Panc1 (cell line): Measurements from ENCODE around the gene FRK. TPM values are rescaled to one million over a fixed set of nuclear protein-coding genes. Genes with fewer than 3 reads are reported as not detected.

ENCODE experiments used
- ATAC-seq: fragments of 200-7000 bp; cut with Tn5 transposase; 2 replicates; pipeline ENCODE4 v1.9.1; 2020; ENCODE audit warnings: mild to moderate bottlenecking, moderate library complexity
- BruUV-seq: library from RNA; stranded (reverse); fragments of 400-500 nt; replicated peaks from 2 replicates; lab custom pipeline; 2021; lab: Mats Ljungman, UMichigan
- CTCF ChIA-PET: fragments of 300-600 bp; sonication (Branson Sonifier 250); formaldehyde crosslinking; loops from one replicate; lab custom pipeline; 2022; ENCODE audit warnings: antibody characterized with exemption; lab: Charles Lee
- POLR2A ChIA-PET: fragments of 300-600 bp; sonication (Branson Sonifier 250); formaldehyde crosslinking; loops from one replicate; lab custom pipeline; 2022; ENCODE audit warnings: antibody characterized with exemption; lab: Charles Lee
- DNase-seq: peaks from one replicate; pipeline ENCODE4 v3.0.0-alpha.2; 2010; ENCODE audit warnings: low read depth, low spot score
- H3K27ac ChIP-seq: 2 replicates; pipeline ENCODE4 v1.5.1; 2011; ENCODE audit warnings: mild to moderate bottlenecking, low read length, inconsistent platforms
- H3K27me3 ChIP-seq: fragments of 200-500 bp; sonication (Bioruptor generic); 2 replicates; pipeline ENCODE4 v1.6.0; 2014; ENCODE audit warnings: low read length, inconsistent platforms; ENCODE audit not compliant: control insufficient read depth, insufficient read depth
- H3K36me3 ChIP-seq: fragments of 200-500 bp; sonication (Bioruptor generic); 2 replicates; pipeline ENCODE4 v1.5.1; 2014; ENCODE audit warnings: inconsistent platforms, mild to moderate bottlenecking, low read length, moderate library complexity; ENCODE audit not compliant: control insufficient read depth, insufficient read depth
- H3K4me1 ChIP-seq: 2 replicates; pipeline ENCODE4 v1.5.1; 2011; ENCODE audit warnings: inconsistent platforms, mild to moderate bottlenecking, low read length, moderate library complexity; ENCODE audit not compliant: control insufficient read depth, insufficient read depth
- H3K4me3 ChIP-seq, 2 experiments: 2 replicates each; pipeline ENCODE4 v1.5.1; 2011 to 2012; ENCODE audit warnings: low read depth in 2 of 2, low read length in 2 of 2, mild to moderate bottlenecking in 2 of 2, inconsistent platforms in 1 of 2, moderate library complexity in 1 of 2
- H3K9me3 ChIP-seq: fragments of 200-500 bp; sonication (Bioruptor generic); 2 replicates; pipeline ENCODE4 v1.5.1; 2014; ENCODE audit warnings: low read depth, mild to moderate bottlenecking, inconsistent platforms, low read length, moderate library complexity; ENCODE audit not compliant: control insufficient read depth, insufficient read depth
- CTCF ChIP-seq: fragments of 450-650 bp; IDR thresholded peaks from 2 replicates; pipeline ENCODE4 v1.5.1; 2017; ENCODE audit warnings: mild to moderate bottlenecking
- POLR2AphosphoS5 ChIP-seq: IDR thresholded peaks from 2 replicates; pipeline ENCODE4 v1.6.1; 2012; ENCODE audit warnings: mild to moderate bottlenecking, low read depth, low read length, moderate library complexity
- REST ChIP-seq, 2 experiments: IDR thresholded peaks; 2 replicates each; pipeline ENCODE4 v1.6.1; 2011 to 2012; ENCODE audit warnings: low read depth in 2 of 2, control low read depth in 1 of 2, low read length in 1 of 2, mild to moderate bottlenecking in 1 of 2, moderate library complexity in 1 of 2; ENCODE audit not compliant: insufficient read depth in 1 of 2
- SIN3A ChIP-seq: IDR thresholded peaks from 2 replicates; pipeline ENCODE4 v1.6.1; 2012; ENCODE audit warnings: low read depth, mild to moderate bottlenecking, low read length, moderate library complexity, borderline replicate concordance; ENCODE audit not compliant: insufficient read depth
- TCF7L2 ChIP-seq: IDR thresholded peaks from 2 replicates; pipeline ENCODE4 v1.6.1; 2011; ENCODE audit warnings: mild to moderate bottlenecking, low read depth, low read length, inconsistent platforms
- in situ Hi-C: cut with HindIII; loops from 2 replicates; pipeline ENCODE4 v1.10.0; 2016; ENCODE audit warnings: low sequenced_read_pairs, low pct_unique_long_range_greater_than_20kb
- intact Hi-C: fragments of 100-400 bp; cut with micrococcal nuclease; formaldehyde crosslinking; loops from one replicate; pipeline ENCODE4 v1.10.0; 2022; ENCODE audit not compliant: unreplicated experiment
- total RNA-seq: library from RNA; stranded (reverse); gene quantifications from one replicate; pipeline ENCODE4 v1.2.1, GENCODE V29; 2021; ENCODE audit not compliant: unreplicated experiment

The FRK gene
- total RNA-seq, 1 experiment from 2014 or later, result 2.5 TPM

DNA sequence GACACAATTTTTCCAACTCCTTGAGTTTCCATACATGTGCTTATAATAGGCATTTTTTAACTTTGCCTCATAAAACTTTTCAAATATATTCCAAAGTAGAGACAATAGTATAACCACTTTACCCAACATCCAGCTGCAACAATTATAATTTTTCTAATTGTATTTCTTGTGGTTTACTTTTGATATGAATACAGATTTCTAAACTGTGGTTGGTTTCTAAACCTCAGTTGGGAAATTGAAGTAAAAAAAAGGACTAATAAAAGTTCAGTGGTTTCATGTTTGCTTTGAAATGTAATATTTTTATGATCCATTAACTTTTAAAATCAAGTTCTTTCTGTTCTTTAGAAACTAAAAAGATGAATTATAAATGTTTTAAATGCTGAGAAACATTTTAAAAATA is 40.0 kb downstream of the FRK start:
- DNase-seq (no peak), ATAC-seq (no peak)
- TF ChIP-seq TCF7L2 (no peak), SIN3A (no peak), POLR2AphosphoS5 (no peak), REST (IDR thresholded peaks at IDR 0.05; ENCODE audit: insufficient read depth in 1 of 2, low read depth in 2 of 2, low read length in 1 of 2) (no peak), CTCF (no peak)
- Histone ChIP-seq H3K36me3 (no peaks in the 10 kb centered on the region), H3K27me3 (no peaks in the 10 kb centered on the region), H3K4me1 (no peaks in the 10 kb centered on the region), H3K27ac (no peak overlapping the region), H3K9me3 (no peaks in the 10 kb centered on the region), H3K4me3 (no peak overlapping the region)
- in situ Hi-C loops (no loop called here), intact Hi-C loops (no loop called here)
- POLR2A ChIA-PET, result no interaction called here
- CTCF ChIA-PET, result interaction anchor here (0.7 kb wide), 1 partner anchor 677 kb away, joined by 3 read pairs; no protein-coding TSS in a partner anchor
- no TSS peak for BruUV-seq

- no peaks in the 10 kb centered on the region for H3K36me3 ChIP-seq
- TF ChIP-seq SIN3A, result no peak
- no peak for TF ChIP-seq POLR2AphosphoS5
- no peak for TF ChIP-seq REST (IDR thresholded peaks at IDR 0.05; ENCODE audit: insufficient read depth in 1 of 2, low read depth in 2 of 2, low read length in 1 of 2)
- TF ChIP-seq CTCF, result no peak
- TF ChIP-seq TCF7L2, result no peak
- no peaks in the 10 kb centered on the region for H3K4me1 ChIP-seq
- intact Hi-C loops, result no loop called here
- no peaks in the 10 kb centered on the region for H3K27me3 ChIP-seq
- no peak for ATAC-seq
- no peak overlapping the region for H3K4me3 ChIP-seq
- DNase-seq, result no peak
- in situ Hi-C loops, result no loop called here
- POLR2A ChIA-PET, result no interaction called here
- H3K27ac ChIP-seq, result no peak overlapping the region
- H3K9me3 ChIP-seq, result no peaks in the 10 kb centered on the region
- no TSS peak for BruUV-seq
- CTCF ChIA-PET, result interaction anchor here (0.8 kb wide), 2 partner anchors 9 to 78 kb away, joined by 3 to 6 read pairs; no protein-coding TSS in a partner anchor
These were observed 41.3 kb downstream of the FRK start for GRCh38 chr6:116019428-116019827.
